SKM-1 treated with dmso at 0.1 percent for 144 hours (cell line): Measurements from ENCODE around the gene PARD6A.

Source experiments
- DNase-seq: peaks from one replicate; lab custom pipeline; 2025; ENCODE audit not compliant: unreplicated experiment; lab: John Stamatoyannopoulos, UW

The PARD6A gene

DNA sequence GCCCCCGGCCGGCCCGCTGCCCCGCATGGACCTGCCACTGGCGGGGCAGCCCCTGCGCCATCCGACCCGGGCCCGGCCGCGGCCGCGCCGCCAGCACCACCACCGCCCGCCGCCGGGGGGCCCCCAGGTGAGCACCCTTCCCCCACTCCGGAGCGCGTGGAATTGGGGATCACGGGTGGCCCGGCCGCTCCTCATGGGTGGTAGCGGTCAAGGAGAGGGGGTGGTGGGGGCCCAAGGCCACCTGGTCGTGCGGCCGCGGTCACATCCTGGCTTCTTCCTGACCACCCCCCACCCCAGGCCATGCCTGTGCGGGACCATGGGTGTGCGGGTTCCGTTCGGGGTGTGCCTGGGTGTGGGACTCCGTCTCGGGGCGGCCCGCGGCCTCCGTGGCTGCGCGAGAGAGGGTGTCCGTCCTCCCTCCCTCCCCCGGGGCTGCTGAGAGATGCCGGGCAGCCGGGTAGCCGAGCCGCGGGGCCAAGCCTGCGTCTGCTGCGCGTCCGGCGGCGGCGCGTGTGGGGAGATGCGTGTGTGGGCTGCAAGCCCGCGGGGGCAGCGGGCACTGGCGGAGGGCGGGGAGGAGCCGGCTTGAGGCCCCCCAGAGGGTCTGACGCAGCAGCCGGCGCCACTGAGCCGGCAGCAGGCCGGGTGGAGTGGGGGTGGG, 7.5 kb upstream of the PARD6A start:
- DNase-seq: no peak

DNA sequence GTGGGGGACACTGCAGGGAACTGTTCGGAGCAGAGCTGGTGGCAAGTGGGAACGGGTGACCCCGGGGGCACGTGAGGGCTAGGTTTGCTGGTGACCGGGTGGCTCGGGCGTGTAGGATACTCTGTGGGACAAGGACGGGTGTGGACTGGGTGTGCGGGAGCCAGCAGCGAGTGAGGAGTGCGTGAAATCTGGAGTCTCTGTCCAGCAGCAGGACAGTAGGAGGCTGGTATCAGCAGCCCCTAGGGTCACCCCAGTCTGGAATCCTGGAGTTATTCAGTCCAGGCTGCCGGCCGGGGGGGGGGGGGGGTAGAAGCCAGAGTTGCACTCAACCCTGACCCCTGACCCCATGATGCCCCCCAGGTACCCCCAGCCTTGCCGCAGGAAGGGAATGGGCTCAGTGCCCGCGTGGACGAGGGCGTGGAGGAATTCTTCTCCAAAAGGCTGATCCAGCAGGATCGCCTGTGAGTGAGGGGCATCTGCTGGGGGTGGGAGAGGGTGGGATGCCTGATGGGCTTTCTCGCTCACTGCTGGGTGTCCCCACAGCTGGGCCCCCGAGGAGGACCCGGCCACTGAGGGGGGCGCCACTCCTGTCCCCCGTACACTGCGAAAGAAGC, 6.9 kb upstream of the PARD6A start:
- DNase-seq: no peak

DNA sequence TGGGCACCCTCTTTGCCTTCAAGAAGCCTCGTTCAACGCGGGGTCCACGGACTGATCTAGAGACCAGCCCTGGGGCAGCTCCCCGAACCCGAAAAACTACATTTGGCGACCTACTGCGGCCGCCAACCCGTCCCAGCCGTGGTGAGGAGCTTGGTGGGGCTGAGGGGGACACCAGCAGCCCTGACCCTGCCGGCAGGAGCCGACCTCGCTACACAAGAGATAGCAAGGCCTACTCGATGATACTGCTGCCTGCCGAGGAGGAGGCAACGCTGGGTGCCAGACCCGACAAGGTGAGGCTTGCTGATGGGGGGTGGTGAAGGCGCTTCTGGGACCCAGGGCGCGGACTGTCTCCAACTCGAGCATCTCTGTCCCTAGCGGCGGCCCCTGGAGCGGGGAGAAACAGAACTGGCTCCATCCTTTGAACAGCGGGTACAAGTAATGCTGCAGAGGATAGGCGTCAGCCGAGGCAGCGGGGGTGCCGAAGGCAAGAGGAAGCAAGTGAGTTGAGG, 6.3 kb upstream of the PARD6A start:
- DNase-seq: no peak

DNA sequence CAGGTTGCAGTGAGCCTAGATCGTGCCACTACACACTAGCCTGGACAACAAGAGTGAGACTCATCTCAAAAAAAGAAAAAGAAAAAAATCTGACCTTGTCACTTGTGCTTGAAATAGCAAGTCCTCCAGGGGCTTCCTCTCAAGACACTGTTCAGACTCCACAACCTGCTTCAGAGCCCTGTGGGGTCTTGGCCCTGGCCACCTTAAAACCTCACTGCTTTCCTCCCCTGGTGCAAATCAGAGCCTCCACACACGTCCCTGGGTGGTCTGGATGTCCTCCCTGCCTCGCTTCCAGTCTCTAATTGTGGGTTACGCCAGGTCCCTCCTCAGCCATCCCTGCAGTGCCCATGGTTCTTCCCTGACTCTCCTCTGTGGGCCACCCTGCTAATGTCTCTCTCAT, 5.4 kb upstream of the PARD6A start:
- DNase-seq: no peak

DNA sequence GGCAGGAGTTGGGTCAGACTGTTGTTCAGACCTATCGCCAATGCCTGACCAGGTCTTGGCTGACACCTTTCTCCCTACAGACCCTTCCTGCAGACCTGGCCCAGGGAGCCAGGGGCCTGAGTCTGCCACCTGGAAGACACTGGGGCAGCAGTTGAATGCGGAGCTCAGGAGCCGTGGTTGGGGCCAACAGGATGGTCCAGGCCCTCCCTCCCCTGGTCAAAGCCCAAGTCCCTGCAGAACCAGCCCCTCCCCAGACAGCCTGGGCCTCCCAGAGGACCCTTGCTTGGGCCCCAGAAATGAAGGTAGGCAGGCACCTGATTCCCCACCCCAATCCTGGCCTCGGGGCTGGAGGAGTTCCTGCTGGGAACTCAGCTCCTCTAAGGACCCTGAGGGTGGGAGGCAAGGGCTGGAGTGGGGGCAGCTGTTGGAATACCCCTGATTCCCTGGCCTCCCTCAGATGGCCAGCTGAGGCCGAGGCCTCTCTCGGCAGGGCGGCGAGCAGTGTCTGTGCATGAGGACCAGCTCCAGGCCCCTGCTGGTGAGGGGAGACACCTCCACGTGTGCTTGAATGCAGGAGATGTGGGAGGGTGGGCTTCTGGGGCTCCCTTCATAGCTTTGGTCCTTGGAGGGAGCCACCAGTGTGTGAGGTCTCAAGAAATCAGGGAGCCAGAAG, 4.3 kb upstream of the PARD6A start:
- DNase-seq: no peak

DNA sequence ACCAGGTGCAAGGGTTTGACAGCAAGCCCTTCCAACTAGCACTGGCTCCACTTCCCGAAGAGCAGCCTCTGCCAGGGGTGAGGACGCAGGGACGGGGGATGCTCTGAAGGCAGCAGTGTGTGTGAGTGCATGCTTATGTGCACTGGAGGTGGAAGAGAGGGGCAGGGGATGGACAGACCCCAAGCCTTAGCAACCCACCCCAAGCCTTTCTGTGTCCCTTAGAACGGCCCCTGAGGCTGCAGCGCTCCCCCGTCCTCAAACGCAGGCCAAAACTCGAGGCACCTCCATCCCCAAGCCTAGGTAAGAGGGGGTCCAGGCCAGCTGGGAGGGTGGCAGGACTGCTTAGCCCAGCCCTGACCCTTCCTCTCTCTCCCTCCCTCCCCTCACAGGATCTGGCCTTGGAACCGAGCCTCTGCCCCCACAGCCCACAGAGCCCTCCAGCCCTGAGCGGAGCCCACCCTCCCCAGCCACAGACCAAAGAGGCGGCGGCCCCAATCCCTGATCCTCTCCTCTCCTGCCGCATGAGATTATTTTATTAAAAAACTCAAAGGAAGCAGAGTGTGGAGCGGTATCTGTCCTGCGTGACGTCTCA, 3.6 kb upstream of the PARD6A start:
- no peak for DNase-seq

DNA sequence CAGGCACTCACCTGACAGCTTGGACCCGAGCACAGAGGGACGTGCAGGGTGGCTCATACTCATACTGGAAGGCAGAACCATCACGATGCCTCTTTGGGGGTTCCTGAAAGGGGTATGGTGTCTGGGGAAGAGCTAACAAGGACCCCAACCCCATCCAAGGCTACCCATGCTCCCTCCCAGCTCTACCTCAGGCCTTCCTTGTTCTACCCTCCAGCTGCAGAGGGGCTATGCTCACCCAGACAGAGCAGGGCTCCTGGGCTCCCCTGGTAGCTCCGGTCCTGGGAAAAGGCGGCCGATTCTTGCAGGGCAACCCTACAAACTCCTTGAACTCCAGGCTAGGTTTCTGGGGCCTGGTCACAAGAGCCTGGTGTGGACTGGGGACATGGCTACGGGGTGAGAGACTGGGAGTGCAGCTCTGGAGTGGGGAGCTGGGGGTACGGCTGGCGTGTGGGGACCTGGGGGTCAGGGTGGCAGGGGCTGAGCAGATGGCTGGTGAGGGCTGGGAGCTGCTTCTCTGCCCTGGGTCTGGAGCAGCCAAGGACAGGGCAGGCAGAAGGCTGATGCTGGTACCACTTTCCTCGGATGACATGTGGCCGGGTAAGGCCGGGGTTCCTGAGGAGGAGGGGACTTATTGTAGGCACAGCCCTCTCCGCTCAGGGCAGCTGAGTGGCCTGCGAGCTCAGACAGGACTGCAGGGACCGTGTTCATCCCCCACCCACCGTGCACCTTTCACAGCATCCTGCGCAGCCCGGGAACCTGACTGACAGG, 2.8 kb upstream of the PARD6A start:
- no peak for DNase-seq

DNA sequence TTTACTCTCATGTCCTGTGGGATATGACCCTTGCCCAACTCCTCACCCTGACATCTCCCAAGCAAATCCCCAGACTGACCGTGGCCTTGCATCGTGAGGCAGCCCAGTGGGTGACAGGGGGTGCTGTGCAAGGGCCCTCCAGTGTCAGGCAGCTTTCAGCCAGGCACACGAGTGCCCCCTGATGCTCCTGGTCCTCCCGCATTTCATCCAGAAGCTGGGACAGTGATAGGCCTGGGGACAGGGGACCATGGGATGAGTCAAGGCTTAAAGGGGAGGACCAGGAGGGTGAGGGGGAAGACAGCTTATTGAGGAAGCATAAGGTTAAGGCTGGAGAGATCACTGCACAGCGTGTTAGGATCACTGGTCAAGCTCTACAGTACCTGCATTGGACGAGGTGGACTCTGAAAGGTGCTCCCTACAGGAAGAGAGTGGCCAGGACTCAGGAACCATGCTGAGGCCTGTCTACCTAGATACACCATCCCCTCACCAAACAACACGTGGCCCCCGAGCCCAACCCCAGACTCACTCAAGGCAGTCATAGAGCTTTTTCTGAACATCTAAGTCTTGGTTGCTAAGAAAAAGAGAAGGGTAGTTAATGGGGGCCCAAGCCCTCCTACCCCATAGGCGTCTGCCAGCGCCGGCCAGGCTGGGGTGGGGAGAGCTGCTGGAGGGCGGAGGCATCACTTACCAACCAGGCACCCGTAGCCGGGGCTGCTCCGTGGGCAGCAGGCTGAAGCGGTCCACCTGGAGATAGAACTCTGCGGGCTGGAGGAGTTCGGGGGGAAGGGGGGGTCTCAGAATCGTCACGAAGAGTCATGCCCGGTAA, 1.7 kb upstream of the PARD6A start:
- DNase-seq: no peak

DNA sequence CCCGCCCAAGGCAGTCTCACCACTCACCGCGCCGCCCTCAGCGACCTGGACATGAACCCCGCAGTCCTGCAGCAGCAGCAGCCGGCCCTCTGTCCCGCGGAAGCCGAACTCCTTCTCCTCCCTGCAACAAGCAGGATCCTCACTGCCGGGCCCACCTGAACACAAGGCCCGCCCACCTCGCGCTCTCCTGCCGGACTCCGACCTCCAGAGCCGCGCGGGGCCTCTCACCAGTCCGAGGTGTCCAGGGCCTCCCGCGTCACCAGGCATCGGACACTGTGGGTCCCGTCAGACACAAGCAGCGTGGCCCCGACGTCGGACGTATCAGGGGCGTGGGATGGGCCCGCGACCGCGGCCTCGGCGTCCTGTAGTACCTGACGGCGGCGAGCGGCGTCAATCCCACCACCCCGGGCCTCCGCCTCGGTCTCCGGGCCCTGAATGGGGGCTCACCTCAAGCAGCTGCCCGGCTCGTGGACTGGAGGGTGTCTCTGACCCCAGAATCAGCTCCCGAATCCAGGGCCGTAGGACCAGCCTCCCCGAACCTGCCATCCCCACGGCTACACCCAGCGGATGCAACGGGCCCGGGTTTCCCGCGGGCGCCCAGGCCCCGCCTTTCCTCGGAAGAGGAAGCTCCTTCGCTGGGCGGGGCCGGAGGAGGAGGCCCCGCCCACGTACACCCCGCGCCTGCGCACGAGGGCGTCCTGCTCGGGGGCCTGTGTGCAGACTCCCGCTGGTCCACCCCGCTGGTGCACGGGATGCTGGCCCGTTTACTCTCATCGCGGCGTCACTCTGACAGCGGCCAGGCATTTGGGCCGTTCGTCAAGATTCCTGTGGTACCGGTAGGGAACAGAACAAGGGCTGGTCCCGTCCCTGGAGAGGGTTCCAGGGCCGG, 841 bp upstream of the PARD6A start, which contains the start of gene ACD:
ACD (minus strand) TSS at position 586 of the 889 bp plus-strand sequence; CDS start at position 546, 40 bp downstream.
- DNase-seq: peak; percentile 72

DNA sequence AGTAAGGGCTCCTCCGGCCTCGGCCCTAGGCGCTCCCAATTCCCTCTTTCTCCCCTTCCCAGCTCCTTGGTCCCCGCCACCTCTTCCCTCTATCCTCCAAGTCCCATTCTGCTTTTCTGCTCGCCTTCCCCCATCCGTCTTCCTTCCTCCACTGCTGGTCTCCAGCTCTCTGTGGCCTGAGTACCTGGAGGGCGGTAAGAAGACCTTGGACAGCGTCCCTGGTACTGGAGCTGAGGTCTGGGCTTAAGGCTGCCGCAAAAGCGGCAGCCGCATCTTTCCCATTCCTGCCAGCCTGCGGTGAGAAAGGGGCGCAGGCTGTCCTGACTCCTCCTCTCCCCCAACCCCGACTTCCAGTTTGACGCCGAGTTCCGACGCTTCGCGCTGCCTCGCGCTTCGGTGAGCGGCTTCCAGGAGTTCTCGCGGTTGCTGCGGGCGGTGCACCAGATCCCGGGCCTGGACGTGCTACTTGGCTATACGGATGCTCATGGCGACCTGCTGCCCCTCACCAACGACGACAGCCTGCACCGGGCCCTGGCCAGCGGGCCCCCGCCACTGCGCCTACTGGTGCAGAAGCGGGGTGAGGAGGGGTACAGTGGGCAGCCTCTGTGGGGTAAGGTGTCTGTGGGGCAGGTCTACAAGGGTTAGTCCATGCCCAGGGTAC, 471 bp downstream of the PARD6A start:
- no peak for DNase-seq

DNA sequence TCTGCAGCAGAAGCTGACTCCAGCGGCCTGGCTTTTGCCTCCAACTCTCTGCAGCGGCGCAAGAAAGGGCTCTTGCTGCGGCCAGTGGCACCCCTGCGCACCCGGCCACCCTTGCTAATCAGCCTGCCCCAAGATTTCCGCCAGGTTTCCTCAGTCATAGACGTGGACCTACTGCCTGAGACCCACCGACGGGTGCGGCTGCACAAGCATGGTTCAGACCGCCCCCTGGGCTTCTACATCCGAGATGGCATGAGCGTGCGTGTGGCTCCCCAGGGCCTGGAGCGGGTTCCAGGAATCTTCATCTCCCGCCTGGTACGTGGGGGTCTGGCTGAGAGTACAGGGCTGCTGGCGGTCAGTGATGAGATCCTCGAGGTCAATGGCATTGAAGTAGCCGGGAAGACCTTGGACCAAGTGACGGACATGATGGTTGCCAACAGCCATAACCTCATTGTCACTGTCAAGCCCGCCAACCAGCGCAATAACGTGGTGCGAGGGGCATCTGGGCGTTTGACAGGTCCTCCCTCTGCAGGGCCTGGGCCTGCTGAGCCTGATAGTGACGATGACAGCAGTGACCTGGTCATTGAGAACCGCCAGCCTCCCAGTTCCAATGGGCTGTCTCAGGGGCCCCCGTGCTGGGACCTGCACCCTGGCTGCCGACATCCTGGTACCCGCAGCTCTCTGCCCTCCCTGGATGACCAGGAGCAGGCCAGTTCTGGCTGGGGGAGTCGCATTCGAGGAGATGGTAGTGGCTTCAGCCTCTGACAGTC, 1.3 kb downstream of the PARD6A start:
- DNase-seq: no peak

DNA sequence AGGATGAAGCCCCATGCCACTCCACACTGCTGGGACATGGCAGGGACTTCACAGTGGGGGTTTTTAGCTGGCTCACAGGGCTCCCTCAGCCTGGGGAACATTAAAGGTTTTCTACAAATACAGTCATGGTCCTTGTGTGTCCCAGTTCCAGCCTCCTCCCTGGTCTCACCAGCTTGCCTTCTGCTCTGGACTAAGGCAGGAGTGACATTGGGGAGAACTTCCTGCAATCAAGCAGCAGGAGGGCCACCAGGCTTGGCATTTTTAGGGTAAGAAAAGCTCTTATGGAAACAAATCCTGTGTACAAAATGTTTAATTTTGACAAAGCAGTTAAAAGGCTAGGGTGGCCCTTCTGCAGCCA, 1.9 kb downstream of the PARD6A start:
- DNase-seq: no peak

DNA sequence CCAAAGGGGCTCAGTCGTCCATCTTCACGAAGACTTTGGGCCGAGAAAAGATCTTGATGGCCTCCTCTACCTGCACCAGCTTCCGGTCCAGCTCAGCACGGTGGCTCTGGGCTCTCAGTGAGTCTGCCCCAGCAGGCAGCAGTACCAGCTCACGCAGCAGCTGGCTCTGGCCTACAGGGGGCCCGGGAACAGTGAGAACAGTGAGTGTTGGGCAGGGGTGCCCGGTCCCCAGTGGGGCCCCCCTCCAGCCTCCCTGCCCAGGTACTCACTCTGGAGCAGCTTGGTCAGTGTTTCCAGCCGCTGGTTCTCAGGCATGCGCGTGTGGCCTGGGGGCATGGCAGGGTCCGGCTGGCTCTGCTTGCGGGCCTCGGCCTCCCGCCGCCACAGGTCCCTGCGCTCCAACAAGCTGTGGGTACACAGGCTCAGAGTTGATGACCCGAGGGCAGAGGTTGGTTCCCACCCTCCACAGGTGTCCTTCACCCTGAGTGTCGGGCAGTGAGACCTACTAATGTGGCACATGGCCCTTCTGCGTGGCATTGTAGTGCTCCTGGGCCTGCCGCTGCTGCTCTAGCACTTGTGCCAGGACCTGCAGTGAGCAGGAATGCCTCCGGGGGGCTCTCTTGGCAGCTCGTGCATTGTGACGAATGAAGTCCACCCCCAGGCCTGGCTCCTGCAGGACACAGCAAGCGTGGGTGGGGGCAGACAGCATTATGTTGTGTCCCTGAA, 2.6 kb downstream of the PARD6A start:
- DNase-seq: peak; percentile 26

DNA sequence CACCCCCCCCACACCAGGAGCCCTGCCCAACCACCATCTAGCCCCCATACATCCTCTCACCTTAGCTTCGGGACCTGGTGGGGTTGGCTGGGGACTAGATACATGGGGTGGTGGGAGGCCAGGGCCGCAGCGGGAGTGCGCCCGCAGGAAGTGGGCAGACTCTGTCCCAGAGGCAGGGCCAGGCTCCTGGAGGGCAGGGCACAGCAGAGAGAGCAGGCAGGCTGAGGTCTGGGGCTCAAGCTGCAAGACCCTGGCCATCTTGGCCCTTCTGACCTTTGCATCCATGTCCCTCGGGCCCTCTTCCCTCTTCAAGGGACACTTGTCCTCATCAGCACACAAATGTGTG, 3.1 kb downstream of the PARD6A start:
- DNase-seq: no peak

DNA sequence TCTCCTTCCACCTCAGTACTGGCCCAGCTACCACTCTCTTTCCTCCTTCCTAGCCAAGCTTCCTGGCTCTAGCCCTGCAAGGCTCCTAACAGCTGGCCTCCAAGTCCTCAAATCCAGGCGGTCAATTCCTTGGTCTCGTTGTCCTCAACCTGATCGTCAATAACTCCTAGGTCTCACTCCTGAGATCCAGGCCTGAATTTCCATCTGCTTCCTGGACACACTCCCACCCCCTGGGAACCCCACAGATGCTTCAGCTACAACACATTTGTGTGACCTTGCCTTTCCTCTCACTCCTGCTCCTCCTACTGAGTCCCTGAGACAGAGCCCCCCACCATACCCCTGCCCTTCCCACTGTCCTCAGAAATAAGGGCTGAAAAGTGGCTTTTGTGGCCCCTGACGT, 3.5 kb downstream of the PARD6A start:
- DNase-seq: no peak

DNA sequence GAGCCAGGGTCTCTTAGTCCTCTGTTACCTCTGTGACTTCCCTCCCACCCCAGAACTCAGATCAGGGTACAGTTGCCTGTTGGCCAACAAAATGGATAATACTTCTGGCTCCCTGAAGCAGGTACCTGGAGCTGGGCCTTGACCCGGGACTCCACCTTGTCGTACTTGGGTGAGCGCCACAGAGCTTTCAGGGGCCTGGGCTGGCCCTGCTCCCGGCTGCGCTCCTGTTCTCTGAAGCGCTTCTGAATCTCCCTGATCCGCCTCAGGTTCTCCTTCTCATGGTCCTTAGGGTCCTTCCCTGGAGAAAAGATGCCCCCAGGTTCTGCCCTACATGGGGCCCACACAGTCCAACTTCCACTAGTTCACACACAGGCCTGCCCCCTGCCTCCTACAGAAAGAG, 4.1 kb downstream of the PARD6A start:
- no peak for DNase-seq

DNA sequence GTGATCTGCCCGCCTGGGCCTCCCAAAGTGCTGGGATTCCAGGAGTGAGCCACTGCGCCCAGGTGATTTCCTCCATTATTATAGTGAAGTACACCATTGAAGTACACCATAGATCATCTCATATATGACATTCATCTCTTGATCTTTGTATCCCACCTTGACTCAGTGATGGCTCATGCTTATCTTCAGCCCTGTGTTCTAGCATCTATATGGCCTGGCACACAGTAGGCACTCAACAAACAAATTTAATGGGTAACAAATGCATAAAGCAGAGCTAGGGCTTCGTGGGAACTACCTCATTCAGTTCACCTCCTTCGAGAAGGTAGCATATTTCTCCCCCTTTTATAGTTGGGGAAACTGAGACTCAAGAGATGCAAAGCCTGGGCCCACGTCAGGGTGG, 4.8 kb downstream of the PARD6A start:
- no peak for DNase-seq
